ENCODE results near the gene PPM1J. TPM values are rescaled to one million over a fixed set of nuclear protein-coding genes. Genes with fewer than 3 reads are reported as not detected.
A peak's percentile ranks its signal among the peaks of the same experiment; 100 is the strongest.

PPM1J gene
- total and polyA plus RNA-seq, 9 of the 15 experiments (the other 6 are each of a cell fraction or from before 2014, with no cell fraction given), result 0.25 to 10.5 (median 4.2) TPM

DNA sequence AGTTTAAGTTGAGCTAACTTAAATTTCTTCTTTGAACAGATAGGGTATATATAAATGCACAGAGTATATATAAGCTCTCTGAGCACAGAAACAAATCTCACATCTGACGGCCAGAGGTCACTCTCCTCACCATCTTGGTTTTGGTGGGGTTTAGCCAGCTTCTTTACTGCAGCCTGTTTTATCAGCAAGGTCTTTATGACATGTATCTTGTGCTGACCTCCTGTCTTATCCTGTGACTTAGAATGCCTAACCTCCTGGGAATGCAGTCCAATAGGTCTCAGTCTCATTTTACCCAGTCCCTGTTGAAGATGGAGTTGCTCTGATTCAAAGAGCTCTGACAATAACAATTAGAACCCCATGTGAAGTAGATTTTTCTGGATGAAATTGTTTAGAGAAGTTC is 42.3 kb downstream of the PPM1J start:
- Histone ChIP-seq H3K79me2 (ENCODE audit: control insufficient read depth, insufficient read depth, low read length) (peaks cover 37% of the 10 kb centered on the region), H3K36me3 (ENCODE audit: control insufficient read depth, insufficient read depth, low read length) (peaks cover 60% of the 10 kb centered on the region), H3K4me2 (ENCODE audit: insufficient read depth, low read length) (no peak overlapping the region), H3K9me3 (replicated peaks; ENCODE audit: control insufficient read depth, insufficient read depth, low read depth, low read length) (no peaks in the 10 kb centered on the region), H3K4me3 (no peak overlapping the region), H3K4me1 (replicated peaks in 1 of 2; ENCODE audit: control insufficient read depth in 2 of 2, insufficient read depth in 2 of 2, low read length in 2 of 2) (peaks cover 18 to 38% of the 10 kb centered on the region in 2 experiments), H3K27me3 (ENCODE audit: control insufficient read depth in 2 of 2, insufficient read depth in 2 of 2, low read length in 2 of 2) (no peaks in the 10 kb centered on the region), H2AFZ (ENCODE audit: low read depth, low read length) (no peak overlapping the region), H3K9ac (ENCODE audit: insufficient read depth in 1 of 2, low read depth in 2 of 2, low read length in 2 of 2) (no peak overlapping the region), H3K9me1 (ENCODE audit: control insufficient read depth, insufficient read depth, low read length) (no peaks in the 10 kb centered on the region), H3K27ac (ENCODE audit: extremely low read depth, low read depth, low read length) (no peak overlapping the region), H4K20me1 (replicated peaks; ENCODE audit: control insufficient read depth, insufficient read depth, low read length) (no peaks in the 10 kb centered on the region)
- FAIRE-seq, result no peak
- 0 out of 3 replicates have a peak, but pooled peaks have one; percentile 3 for ATAC-seq
- WGBS (ENCODE audit: insufficient coverage, low coverage, missing lambda C conversion rate), result 23% methylated on average over 1 of the region's 1 CpG
- no TSS peak for BruUV-seq (replicated peaks)
- ChIA-PET POLR2A (interaction anchor here (0.8 to 7.3 kb wide), 15 partner anchors 10 to 281 kb away, joined by 3 to 104 read pairs (median 8); partner anchors contain the start of genes PPM1J and ST7L), CTCF (ENCODE audit: low intra/inter-chr PET ratio) (interaction anchor here (2.2 kb wide), 1 partner anchor 34 kb away, joined by 15 read pairs; the partner anchor contains the start of gene RHOC)
- intact Hi-C loops (cut with micrococcal nuclease) (loop anchor here (1.0 kb wide), 2 partner anchors 34 to 53 kb away; partner anchors contain the start of gene RHOC), in situ Hi-C loops (cut with MboI) (no loop called here)
- peak in 1 of 4 experiments; percentile 60 for DNase-seq (ENCODE audit: extremely low read depth in 1 of 4, low spot score in 3 of 4)
- TF ChIP-seq, protein P1, sequence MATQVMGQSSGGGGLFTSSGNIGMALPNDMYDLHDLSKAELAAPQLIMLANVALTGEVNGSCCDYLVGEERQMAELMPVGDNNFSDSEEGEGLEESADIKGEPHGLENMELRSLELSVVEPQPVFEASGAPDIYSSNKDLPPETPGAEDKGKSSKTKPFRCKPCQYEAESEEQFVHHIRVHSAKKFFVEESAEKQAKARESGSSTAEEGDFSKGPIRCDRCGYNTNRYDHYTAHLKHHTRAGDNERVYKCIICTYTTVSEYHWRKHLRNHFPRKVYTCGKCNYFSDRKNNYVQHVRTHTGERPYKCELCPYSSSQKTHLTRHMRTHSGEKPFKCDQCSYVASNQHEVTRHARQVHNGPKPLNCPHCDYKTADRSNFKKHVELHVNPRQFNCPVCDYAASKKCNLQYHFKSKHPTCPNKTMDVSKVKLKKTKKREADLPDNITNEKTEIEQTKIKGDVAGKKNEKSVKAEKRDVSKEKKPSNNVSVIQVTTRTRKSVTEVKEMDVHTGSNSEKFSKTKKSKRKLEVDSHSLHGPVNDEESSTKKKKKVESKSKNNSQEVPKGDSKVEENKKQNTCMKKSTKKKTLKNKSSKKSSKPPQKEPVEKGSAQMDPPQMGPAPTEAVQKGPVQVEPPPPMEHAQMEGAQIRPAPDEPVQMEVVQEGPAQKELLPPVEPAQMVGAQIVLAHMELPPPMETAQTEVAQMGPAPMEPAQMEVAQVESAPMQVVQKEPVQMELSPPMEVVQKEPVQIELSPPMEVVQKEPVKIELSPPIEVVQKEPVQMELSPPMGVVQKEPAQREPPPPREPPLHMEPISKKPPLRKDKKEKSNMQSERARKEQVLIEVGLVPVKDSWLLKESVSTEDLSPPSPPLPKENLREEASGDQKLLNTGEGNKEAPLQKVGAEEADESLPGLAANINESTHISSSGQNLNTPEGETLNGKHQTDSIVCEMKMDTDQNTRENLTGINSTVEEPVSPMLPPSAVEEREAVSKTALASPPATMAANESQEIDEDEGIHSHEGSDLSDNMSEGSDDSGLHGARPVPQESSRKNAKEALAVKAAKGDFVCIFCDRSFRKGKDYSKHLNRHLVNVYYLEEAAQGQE (IDR thresholded peaks at IDR 0.05; ENCODE audit: borderline replicate concordance), result peak; percentile 37; the same call in 1 of the 2 replicates
- TF ChIP-seq, protein P1 (CRISPR knock-in tag; IDR thresholded peaks at IDR 0.05; ENCODE audit: low read depth), result no peak
- peak in 1 of 2 experiments; percentile 22; a peak in 1 of 4 replicates for TF ChIP-seq KDM1A (IDR thresholded peaks at IDR 0.05)
- no peak for TF ChIP-seq ZNF175 (CRISPR knock-in tag; IDR thresholded peaks at IDR 0.05; ENCODE audit: low read depth)
- TF ChIP-seq, protein P2, sequence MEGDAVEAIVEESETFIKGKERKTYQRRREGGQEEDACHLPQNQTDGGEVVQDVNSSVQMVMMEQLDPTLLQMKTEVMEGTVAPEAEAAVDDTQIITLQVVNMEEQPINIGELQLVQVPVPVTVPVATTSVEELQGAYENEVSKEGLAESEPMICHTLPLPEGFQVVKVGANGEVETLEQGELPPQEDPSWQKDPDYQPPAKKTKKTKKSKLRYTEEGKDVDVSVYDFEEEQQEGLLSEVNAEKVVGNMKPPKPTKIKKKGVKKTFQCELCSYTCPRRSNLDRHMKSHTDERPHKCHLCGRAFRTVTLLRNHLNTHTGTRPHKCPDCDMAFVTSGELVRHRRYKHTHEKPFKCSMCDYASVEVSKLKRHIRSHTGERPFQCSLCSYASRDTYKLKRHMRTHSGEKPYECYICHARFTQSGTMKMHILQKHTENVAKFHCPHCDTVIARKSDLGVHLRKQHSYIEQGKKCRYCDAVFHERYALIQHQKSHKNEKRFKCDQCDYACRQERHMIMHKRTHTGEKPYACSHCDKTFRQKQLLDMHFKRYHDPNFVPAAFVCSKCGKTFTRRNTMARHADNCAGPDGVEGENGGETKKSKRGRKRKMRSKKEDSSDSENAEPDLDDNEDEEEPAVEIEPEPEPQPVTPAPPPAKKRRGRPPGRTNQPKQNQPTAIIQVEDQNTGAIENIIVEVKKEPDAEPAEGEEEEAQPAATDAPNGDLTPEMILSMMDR (IDR thresholded peaks at IDR 0.05 in 2 of 3, conservative IDR thresholded peaks at IDR 0.05 in 1 of 3; ENCODE audit: insufficient read depth in 2 of 3, low read depth in 1 of 3, low read length in 3 of 3), result peak; percentile 12 to 40 (median 24); a peak in 1 of 6 replicates
- 0 out of 2 replicates have a peak, but pooled peaks have one; percentile 16 for TF ChIP-seq ATF7 (IDR thresholded peaks at IDR 0.05)
- 0 out of 2 replicates have a peak, but pooled peaks have one; percentile 25 for TF ChIP-seq SMAD4 (CRISPR knock-in tag; conservative IDR thresholded peaks at IDR 0.05)
- peak; percentile 18 for TF ChIP-seq MEIS2 (IDR thresholded peaks at IDR 0.05; ENCODE audit: partially characterized antibody)
- TF ChIP-seq FOXK2 (conservative IDR thresholded peaks at IDR 0.05 in 1 of 2, IDR thresholded peaks at IDR 0.05 in 1 of 2; ENCODE audit: low read depth in 2 of 2), result peak in 1 of 2 experiments; percentile 63; a peak in 1 of 4 replicates
